RWPE1 (cell line): ENCODE results near the gene PPP4R2.

ENCODE experiments used
- CTCF ChIA-PET: fragments of 350-600 bp; sonication (Branson Sonifier 250); formaldehyde crosslinking; extraction: SDS; loops from one replicate; lab custom pipeline; 2021; lab: Yijun Ruan, JAX
- POLR2A ChIA-PET: fragments of 400-600 bp; formaldehyde crosslinking; extraction: SDS; loops from one replicate; lab custom pipeline; 2020; ENCODE audit warnings: antibody characterized with exemption; ENCODE audit not compliant: low non-redundant PET; lab: Yijun Ruan, JAX
- DNase-seq: peaks from one replicate; pipeline ENCODE4 v3.0.0; 2012; ENCODE audit warnings: low spot score
- H3K27ac ChIP-seq: fragments of 450-650 bp; 2 replicates; pipeline ENCODE4 v1.5.1; 2017
- CTCF ChIP-seq: fragments of 450-650 bp; conservative IDR thresholded peaks from 2 replicates; pipeline ENCODE4 v1.5.1; 2017; ENCODE audit warnings: low read depth, mild to moderate bottlenecking

Gene PPP4R2

GRCh38 chr3:72985576-72985975 lies 11.0 kb upstream of the PPP4R2 start:
- CTCF ChIA-PET, result no interaction called here
- no peak for TF ChIP-seq CTCF
- POLR2A ChIA-PET, result no interaction called here
- H3K27ac ChIP-seq, result no peak overlapping the region
- no peak for DNase-seq

- TF ChIP-seq CTCF, result no peak
- no peak for DNase-seq
- H3K27ac ChIP-seq, result no peak overlapping the region
- ChIA-PET CTCF (no interaction called here), POLR2A (no interaction called here)
Observed at GRCh38 chr3:72990701-72991395, 5.8 kb upstream of the PPP4R2 start.

GRCh38 chr3:72991522-72991921 lies 5.1 kb upstream of the PPP4R2 start:
- no peak for TF ChIP-seq CTCF
- ChIA-PET CTCF (no interaction called here), POLR2A (no interaction called here)
- no peak overlapping the region for H3K27ac ChIP-seq
- DNase-seq, result no peak

GRCh38 chr3:72993391-72993790 lies 3.2 kb upstream of the PPP4R2 start:
- POLR2A ChIA-PET, result no interaction called here
- no peak for TF ChIP-seq CTCF
- CTCF ChIA-PET, result interaction anchor here (0.6 kb wide), 1 partner anchor 16 kb away, joined by 3 read pairs; no protein-coding TSS in a partner anchor
- DNase-seq, result no peak
- no peak overlapping the region for H3K27ac ChIP-seq

- no peak for DNase-seq
- TF ChIP-seq CTCF, result no peak
- CTCF ChIA-PET, result interaction anchor here (0.7 kb wide), 1 partner anchor 61 kb away, joined by 3 read pairs; no protein-coding TSS in a partner anchor
- POLR2A ChIA-PET, result no interaction called here
- H3K27ac ChIP-seq, result no peak overlapping the region
Observed at GRCh38 chr3:72995337-72995736, 1.3 kb upstream of the PPP4R2 start.

GRCh38 chr3:72996121-72996472 lies 514 bp upstream of the PPP4R2 start:
- ChIA-PET POLR2A (no interaction called here), CTCF (interaction anchor here (0.6 to 0.7 kb wide), 2 partner anchors 56 to 60 kb away, joined by 3 read pairs; no protein-coding TSS in a partner anchor)
- H3K27ac ChIP-seq, result peak overlapping the region; percentile 94
- no peak for DNase-seq
- no peak for TF ChIP-seq CTCF
